MM.1S (cell line): ENCODE data around the gene NDST1.

Source experiments
- CTCF ChIP-seq: fragments of 300-600 bp; sonication (generic); IDR thresholded peaks from 2 replicates; pipeline ENCODE4 v1.5.1; 2016; ENCODE audit warnings: antibody characterized with exemption, low read length, mixed read lengths
- EZH2 ChIP-seq: fragments of 300-600 bp; sonication (generic); optimal IDR thresholded peaks from 2 replicates; pipeline ENCODE3; 2017; ENCODE audit warnings: low read depth, mild to moderate bottlenecking, antibody characterized with exemption, low read length, mixed read lengths

DNA sequence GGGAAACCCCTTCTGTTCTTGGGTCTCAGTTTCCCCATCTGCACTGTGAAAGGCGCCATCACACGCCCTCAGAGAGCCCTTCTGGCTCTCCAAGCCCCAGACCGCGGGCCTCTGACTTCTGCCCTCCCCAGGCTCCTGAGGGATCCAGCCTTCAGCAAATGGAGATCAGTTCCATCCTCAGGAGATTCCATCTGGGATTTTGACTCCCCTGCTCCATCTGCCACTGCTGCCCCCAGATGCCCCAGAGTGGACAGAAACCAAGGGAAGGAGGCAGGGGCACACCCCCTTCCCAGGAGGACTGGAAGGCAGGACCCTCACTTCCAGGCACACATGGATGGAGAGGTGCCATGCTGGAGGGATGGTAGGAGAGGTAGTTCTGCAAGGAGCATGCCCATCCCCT lies 39.7 kb upstream of the NDST1 start:
- TF ChIP-seq CTCF (no peak), EZH2 (no peak)
